ENCODE results near the gene TMEM255A. TPM values are rescaled to one million over a fixed set of nuclear protein-coding genes. Genes with fewer than 3 reads are reported as not detected.
A peak's percentile ranks its signal among the peaks of the same experiment; 100 is the strongest.

Gene TMEM255A
- total RNA-seq, 1 donor from 2014 or later: 3.5 TPM

DNA sequence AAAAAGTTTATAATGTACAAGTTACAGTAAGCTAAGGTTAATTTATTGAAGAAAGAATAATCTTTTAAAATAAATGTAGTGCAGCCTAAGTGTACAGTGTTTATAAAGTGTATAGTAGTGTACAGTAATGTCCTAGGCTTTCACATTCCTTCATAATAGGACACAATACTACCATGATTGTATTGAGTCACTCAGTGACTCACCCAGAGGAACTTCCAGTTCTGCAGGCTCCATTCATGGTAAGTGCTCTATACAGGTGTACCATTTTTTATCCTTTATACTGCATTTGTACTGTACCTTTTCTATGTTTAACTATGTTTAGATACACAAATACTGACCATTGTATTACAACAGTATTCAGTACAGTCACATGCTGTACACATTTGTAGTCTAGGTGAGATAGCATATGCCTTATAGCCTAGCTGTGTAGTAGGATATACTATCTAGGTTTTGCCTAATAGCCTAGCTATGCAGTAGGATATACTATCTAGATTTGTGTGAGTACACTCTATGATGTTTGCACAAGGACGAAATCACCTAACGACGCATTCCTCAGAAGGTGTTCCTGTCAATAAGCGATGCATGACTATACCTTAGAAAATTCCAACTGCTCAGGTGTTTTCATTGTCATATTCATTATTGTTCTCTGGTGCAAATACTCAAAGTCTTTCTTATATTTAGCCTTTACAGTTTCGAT, 5.5 kb upstream of the TMEM255A start:
- Histone ChIP-seq H3K79me2 (ENCODE audit: low read depth) (no peaks in the 10 kb centered on the region), H3K4me3 (no peak overlapping the region), H3F3A (ENCODE audit: low read depth) (no peaks in the 10 kb centered on the region), H3K4me2 (no peak overlapping the region), H3K27ac (no peak overlapping the region), H3K9ac (no peak overlapping the region), H3K9me3 (ENCODE audit: low read depth) (no peaks in the 10 kb centered on the region), H3K27me3 (peaks cover 72% of the 10 kb centered on the region), H2AFZ (replicated peaks) (no peak overlapping the region), H3K36me3 (no peaks in the 10 kb centered on the region), H4K20me1 (ENCODE audit: low read depth) (no peaks in the 10 kb centered on the region), H3K4me1 (peaks cover 5% of the 10 kb centered on the region)
- TF ChIP-seq CTCF (IDR thresholded peaks at IDR 0.05): no peak
- TF ChIP-seq EZH2 (IDR thresholded peaks at IDR 0.05): no peak
- Mint-ChIP-seq H3K4me3 (no peak overlapping the region), H3K9me3 (no peaks in the 10 kb centered on the region), H3K36me3 (no peaks in the 10 kb centered on the region), H3K27ac (no peak overlapping the region), H3K27me3 (ENCODE audit: insufficient read depth, low read depth) (peaks cover 11% of the 10 kb centered on the region), H3K4me1 (peaks cover 28% of the 10 kb centered on the region)
- DNase-seq (ENCODE audit: low spot score): no peak

- H3K4me3 Mint-ChIP-seq: no peak overlapping the region
- Histone ChIP-seq H3K4me3 (no peak overlapping the region), H3K36me3 (no peaks in the 10 kb centered on the region), H3K4me2 (no peak overlapping the region), H2AFZ (replicated peaks) (no peak overlapping the region), H3K27me3 (peaks cover 82% of the 10 kb centered on the region), H3K9ac (no peak overlapping the region), H3K9me3 (ENCODE audit: low read depth) (no peaks in the 10 kb centered on the region), H3K79me2 (ENCODE audit: low read depth) (no peaks in the 10 kb centered on the region), H3F3A (ENCODE audit: low read depth) (no peaks in the 10 kb centered on the region), H3K27ac (no peak overlapping the region), H4K20me1 (ENCODE audit: low read depth) (no peaks in the 10 kb centered on the region), H3K4me1 (peaks cover 5% of the 10 kb centered on the region)
- no peaks in the 10 kb centered on the region for H3K9me3 Mint-ChIP-seq
- peaks cover 29% of the 10 kb centered on the region for H3K4me1 Mint-ChIP-seq
- no peak for TF ChIP-seq EZH2 (IDR thresholded peaks at IDR 0.05)
- no peak for TF ChIP-seq EZH2phosphoT487 (IDR thresholded peaks at IDR 0.05)
- no peak for TF ChIP-seq CTCF (IDR thresholded peaks at IDR 0.05)
- no peaks in the 10 kb centered on the region for H3K36me3 Mint-ChIP-seq
- no peak for DNase-seq (ENCODE audit: low spot score)
- H3K27me3 Mint-ChIP-seq (ENCODE audit: insufficient read depth, low read depth): peaks cover 11% of the 10 kb centered on the region
- no peak overlapping the region for H3K27ac Mint-ChIP-seq
Measured at GRCh38 chrX:120315776-120316175, 4.5 kb upstream of the TMEM255A start.

- no peaks in the 10 kb centered on the region for H3K36me3 ChIP-seq
- H3K9me3 ChIP-seq (ENCODE audit: low read depth): no peaks in the 10 kb centered on the region
- peaks cover 10% of the 10 kb centered on the region for H3F3A ChIP-seq (ENCODE audit: low read depth)
- Mint-ChIP-seq H3K9me3 (peaks cover 2% of the 10 kb centered on the region), H3K27me3 (ENCODE audit: insufficient read depth, low read depth) (peaks cover 22% of the 10 kb centered on the region), H3K36me3 (no peaks in the 10 kb centered on the region), H3K4me3 (peak overlapping the region; percentile 87), H3K4me1 (peaks cover 39% of the 10 kb centered on the region), H3K27ac (no peak overlapping the region)
- no peak overlapping the region for H3K9ac ChIP-seq
- no peak overlapping the region for H3K4me3 ChIP-seq
- H4K20me1 ChIP-seq (ENCODE audit: low read depth): no peaks in the 10 kb centered on the region
- no peak overlapping the region for H2AFZ ChIP-seq (replicated peaks)
- TF ChIP-seq EZH2 (IDR thresholded peaks at IDR 0.05) (no peak), EZH2phosphoT487 (IDR thresholded peaks at IDR 0.05) (no peak), CTCF (IDR thresholded peaks at IDR 0.05) (no peak)
- H3K4me2 ChIP-seq: peak overlapping the region; percentile 88
- no peaks in the 10 kb centered on the region for H3K79me2 ChIP-seq (ENCODE audit: low read depth)
- peaks cover 5% of the 10 kb centered on the region for H3K4me1 ChIP-seq
- no peak overlapping the region for H3K27ac ChIP-seq
- H3K27me3 ChIP-seq: peaks cover 100% of the 10 kb centered on the region
- no peak for DNase-seq (ENCODE audit: low spot score)
Measured at GRCh38 chrX:120311727-120312063, 434 bp upstream of the TMEM255A start.

All from neural progenitor cell (in vitro differentiated cells).